GM12892 (cell line): ENCODE results near the gene PCNT.

Source experiments
- POLR2A ChIP-seq: IDR thresholded peaks from 2 replicates; pipeline ENCODE4 v1.6.1; 2011; ENCODE audit warnings: low read depth, low read length, control low read depth
- POLR2AphosphoS5 ChIP-seq: IDR thresholded peaks from 2 replicates; pipeline ENCODE4 v1.6.1; 2011; ENCODE audit warnings: low read depth, low read length, control low read depth
- TAF1 ChIP-seq: IDR thresholded peaks from 2 replicates; pipeline ENCODE4 v1.6.1; 2011; ENCODE audit warnings: low read depth, mild to moderate bottlenecking, control low read depth, low read length, borderline replicate concordance

- TF ChIP-seq POLR2AphosphoS5, result no peak
- no peak for TF ChIP-seq POLR2A
- no peak for TF ChIP-seq TAF1
Measured at GRCh38 chr21:46437096-46437498, 113.1 kb downstream of the PCNT start.
